GM23338 (cell line): ENCODE measurements around the gene ANKS1B. TPM values are rescaled to one million over a fixed set of nuclear protein-coding genes. Genes with fewer than 3 reads are reported as not detected.

Experiments used
- ATAC-seq: fragments of 200-7000 bp; cut with Tn5 transposase; 3 replicates; pipeline ENCODE4 v1.9.1; 2020
- DNase-seq: peaks from one replicate; pipeline ENCODE4 v3.0.0-alpha.2; 2015; ENCODE audit warnings: low spot score
- H2AFZ ChIP-seq: fragments of 200-600 bp; sonication (generic); 2 replicates; pipeline ENCODE4 v1.8.0; 2016; ENCODE audit warnings: antibody characterized with exemption, mild to moderate bottlenecking, moderate library complexity
- H3F3A ChIP-seq: fragments of 200-600 bp; sonication (generic); replicated peaks from 2 replicates; pipeline ENCODE4 v1.8.0; 2017; ENCODE audit warnings: antibody characterized with exemption, mixed run types, low read depth
- H3K27ac ChIP-seq: fragments of 200-600 bp; sonication (generic); 2 replicates; pipeline ENCODE4 v1.6.1; 2016; ENCODE audit warnings: low read depth
- H3K27me3 ChIP-seq: fragments of 200-600 bp; sonication (generic); 2 replicates; pipeline ENCODE4 v1.8.0; 2016; ENCODE audit warnings: mild to moderate bottlenecking, mixed run types, moderate library complexity; ENCODE audit not compliant: insufficient read depth
- H3K36me3 ChIP-seq: fragments of 200-600 bp; sonication (generic); 2 replicates; pipeline ENCODE4 v1.8.0; 2016; ENCODE audit warnings: mild to moderate bottlenecking; ENCODE audit not compliant: insufficient read depth
- H3K4me1 ChIP-seq: fragments of 200-600 bp; sonication (generic); 2 replicates; pipeline ENCODE4 v1.8.0; 2016; ENCODE audit warnings: mild to moderate bottlenecking, moderate library complexity; ENCODE audit not compliant: insufficient read depth
- H3K4me2 ChIP-seq: fragments of 200-600 bp; sonication (generic); 2 replicates; pipeline ENCODE4 v1.7.1; 2017; ENCODE audit warnings: mixed run types
- H3K4me3 ChIP-seq: fragments of 200-600 bp; sonication (generic); 2 replicates; pipeline ENCODE4 v1.6.1; 2016; ENCODE audit warnings: mixed run types
- H3K79me2 ChIP-seq: fragments of 200-600 bp; sonication (generic); replicated peaks from 2 replicates; pipeline ENCODE4 v1.8.0; 2017; ENCODE audit warnings: mild to moderate bottlenecking; ENCODE audit not compliant: insufficient read depth
- H3K9me2 ChIP-seq: fragments of 200-600 bp; sonication (generic); 2 replicates; pipeline ENCODE4 v1.8.0; 2017; ENCODE audit not compliant: insufficient read depth
- H4K20me1 ChIP-seq: fragments of 200-600 bp; sonication (generic); replicated peaks from 2 replicates; pipeline ENCODE4 v1.8.0; 2017; ENCODE audit warnings: mild to moderate bottlenecking; ENCODE audit not compliant: insufficient read depth
- H3K27ac Mint-ChIP-seq: 2 replicates; pipeline ENCODE4 v1.8.0; 2020; ENCODE audit warnings: inconsistent platforms, mild to moderate bottlenecking, moderate library complexity, mixed read lengths
- H3K27me3 Mint-ChIP-seq: 3 replicates; pipeline ENCODE4 v1.8.0; 2022; ENCODE audit warnings: low read depth, mild to moderate bottlenecking, moderate library complexity, mixed read lengths, inconsistent platforms; ENCODE audit not compliant: insufficient read depth, poor library complexity
- H3K36me3 Mint-ChIP-seq: 3 replicates; pipeline ENCODE4 v1.8.0; 2021; ENCODE audit warnings: low read depth, mild to moderate bottlenecking, inconsistent platforms, moderate library complexity, mixed read lengths
- H3K4me1 Mint-ChIP-seq: 3 replicates; pipeline ENCODE4 v1.8.0; 2020; ENCODE audit warnings: mild to moderate bottlenecking, inconsistent platforms, mixed read lengths
- H3K4me3 Mint-ChIP-seq: 3 replicates; pipeline ENCODE4 v1.8.0; 2021; ENCODE audit warnings: moderate library complexity, mild to moderate bottlenecking, inconsistent platforms, mixed read lengths
- H3K9me3 Mint-ChIP-seq: 3 replicates; pipeline ENCODE4 v1.8.0; 2020; ENCODE audit warnings: moderate library complexity, mild to moderate bottlenecking, inconsistent platforms, mixed read lengths
- CREB1 ChIP-seq: fragments of 250-450 bp; sonication (Bioruptor Pico); IDR thresholded peaks from 2 replicates; pipeline ENCODE4 v1.5.0; 2020; ENCODE audit warnings: low read depth, mild to moderate bottlenecking, moderate library complexity
- EZH2 ChIP-seq: fragments of 200-600 bp; sonication (generic); IDR thresholded peaks from one replicate; pipeline ENCODE4 v1.8.0; 2017; ENCODE audit warnings: antibody characterized with exemption, mild to moderate bottlenecking, low read depth; ENCODE audit not compliant: unreplicated experiment
- EZH2phosphoT487 ChIP-seq: fragments of 200-600 bp; sonication (generic); IDR thresholded peaks from one replicate; pipeline ENCODE4 v1.8.1; 2018; ENCODE audit warnings: antibody characterized with exemption; ENCODE audit not compliant: unreplicated experiment
- JUNB ChIP-seq: IDR thresholded peaks from one replicate; pipeline ENCODE4 v1.6.1; 2016; ENCODE audit warnings: antibody characterized with exemption; ENCODE audit not compliant: unreplicated experiment
- NANOG ChIP-seq: IDR thresholded peaks from 2 replicates; pipeline ENCODE4 v1.6.1; 2016; ENCODE audit warnings: antibody characterized with exemption, borderline replicate concordance
- POLR2AphosphoS5 ChIP-seq: IDR thresholded peaks from 2 replicates; pipeline ENCODE4 v1.6.1; 2016; ENCODE audit warnings: antibody characterized with exemption, low read depth
- STAT1 ChIP-seq: IDR thresholded peaks from one replicate; pipeline ENCODE4 v1.6.1; 2016; ENCODE audit warnings: antibody characterized with exemption; ENCODE audit not compliant: unreplicated experiment
- ZNF114 ChIP-seq: fragments of 250-450 bp; sonication (Bioruptor Pico); IDR thresholded peaks from 2 replicates; pipeline ENCODE4 v1.5.0; 2020; ENCODE audit warnings: mild to moderate bottlenecking, moderate library complexity
- ZNF331 ChIP-seq: fragments of 250-450 bp; sonication (Bioruptor Pico); IDR thresholded peaks from 2 replicates; pipeline ENCODE4 v1.5.0; 2020; ENCODE audit warnings: low read depth, mild to moderate bottlenecking, moderate library complexity
- ZNF462 ChIP-seq: fragments of 250-450 bp; sonication (Bioruptor Pico); IDR thresholded peaks from 2 replicates; pipeline ENCODE4 v1.5.0; 2020; ENCODE audit warnings: mild to moderate bottlenecking, moderate library complexity
- polyA plus RNA-seq: library from polyadenylated mRNA; unstranded; fragments of >200 nt; fragmentation: Nextera tagmentation; extraction: Ambion mirVana; gene quantifications from 2 replicates; pipeline ENCODE4 v1.2.1, GENCODE V29; 2016
- total RNA-seq: library from RNA; depleted of rRNA; stranded (reverse); fragments of >200 nt; shearing (Covaris generic); gene quantifications from 2 replicates; pipeline ENCODE4 v1.2.3, GENCODE V29; 2014
- TF ChIP-seq, protein P1 (sequence below): IDR thresholded peaks from one replicate; pipeline ENCODE4 v1.6.1; 2018; ENCODE audit warnings: antibody characterized with exemption; ENCODE audit not compliant: unreplicated experiment
- TF ChIP-seq, protein P2 (sequence below), 2 experiments: fragments of 200-600 bp in 1 of 2; sonication (generic) in 1 of 2; conservative IDR thresholded peaks; 2 replicates each; pipeline versions ENCODE4 v1.5.1 to v1.6.1; 2016 to 2017; ENCODE audit warnings: antibody characterized with exemption in 2 of 2, low read depth in 2 of 2, mild to moderate bottlenecking in 2 of 2, moderate library complexity in 1 of 2
- TF ChIP-seq, protein P3 (sequence below): IDR thresholded peaks from 2 replicates; pipeline ENCODE4 v1.6.1; 2016; ENCODE audit warnings: antibody characterized with exemption

Gene ANKS1B
- total and polyA plus RNA-seq, 2 experiments from 2014 or later = 4.3 to 5.8 TPM

DNA sequence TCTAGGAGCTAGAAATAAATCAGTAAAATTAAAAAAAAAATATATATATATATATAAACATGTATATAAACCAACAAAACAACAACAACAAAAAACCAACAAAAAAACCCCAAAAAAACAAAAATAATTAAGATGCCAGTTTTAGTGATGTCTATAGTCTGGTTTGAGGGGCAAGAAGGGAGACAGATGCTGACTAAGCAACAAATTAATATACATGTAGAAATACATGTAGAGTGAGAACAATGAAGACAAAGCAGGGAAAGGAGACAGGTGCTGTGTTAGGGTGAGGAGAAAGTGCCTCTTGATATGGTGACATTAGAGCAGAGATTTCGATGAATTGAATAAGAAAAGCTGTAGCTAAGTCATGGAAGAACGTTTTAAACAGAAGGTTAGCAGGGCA lies 861.8 kb downstream of the ANKS1B start:
- Mint-ChIP-seq H3K27me3 (no peaks in the 10 kb centered on the region), H3K4me3 (no peak overlapping the region), H3K27ac (no peak overlapping the region), H3K36me3 (no peaks in the 10 kb centered on the region), H3K9me3 (no peaks in the 10 kb centered on the region), H3K4me1 (no peaks in the 10 kb centered on the region)
- H3K27me3 ChIP-seq = no peaks in the 10 kb centered on the region
- ATAC-seq (no peak), DNase-seq (no peak)
- no peak overlapping the region for H3K4me2 ChIP-seq
- H2AFZ ChIP-seq = no peak overlapping the region
- H3K4me1 ChIP-seq = no peaks in the 10 kb centered on the region
- no peaks in the 10 kb centered on the region for H3K79me2 ChIP-seq
- H3K36me3 ChIP-seq = no peaks in the 10 kb centered on the region
- H3K4me3 ChIP-seq = no peak overlapping the region
- no peaks in the 10 kb centered on the region for H3K9me2 ChIP-seq
- no peaks in the 10 kb centered on the region for H4K20me1 ChIP-seq
- no peak overlapping the region for H3K27ac ChIP-seq
- TF ChIP-seq, protein P1, sequence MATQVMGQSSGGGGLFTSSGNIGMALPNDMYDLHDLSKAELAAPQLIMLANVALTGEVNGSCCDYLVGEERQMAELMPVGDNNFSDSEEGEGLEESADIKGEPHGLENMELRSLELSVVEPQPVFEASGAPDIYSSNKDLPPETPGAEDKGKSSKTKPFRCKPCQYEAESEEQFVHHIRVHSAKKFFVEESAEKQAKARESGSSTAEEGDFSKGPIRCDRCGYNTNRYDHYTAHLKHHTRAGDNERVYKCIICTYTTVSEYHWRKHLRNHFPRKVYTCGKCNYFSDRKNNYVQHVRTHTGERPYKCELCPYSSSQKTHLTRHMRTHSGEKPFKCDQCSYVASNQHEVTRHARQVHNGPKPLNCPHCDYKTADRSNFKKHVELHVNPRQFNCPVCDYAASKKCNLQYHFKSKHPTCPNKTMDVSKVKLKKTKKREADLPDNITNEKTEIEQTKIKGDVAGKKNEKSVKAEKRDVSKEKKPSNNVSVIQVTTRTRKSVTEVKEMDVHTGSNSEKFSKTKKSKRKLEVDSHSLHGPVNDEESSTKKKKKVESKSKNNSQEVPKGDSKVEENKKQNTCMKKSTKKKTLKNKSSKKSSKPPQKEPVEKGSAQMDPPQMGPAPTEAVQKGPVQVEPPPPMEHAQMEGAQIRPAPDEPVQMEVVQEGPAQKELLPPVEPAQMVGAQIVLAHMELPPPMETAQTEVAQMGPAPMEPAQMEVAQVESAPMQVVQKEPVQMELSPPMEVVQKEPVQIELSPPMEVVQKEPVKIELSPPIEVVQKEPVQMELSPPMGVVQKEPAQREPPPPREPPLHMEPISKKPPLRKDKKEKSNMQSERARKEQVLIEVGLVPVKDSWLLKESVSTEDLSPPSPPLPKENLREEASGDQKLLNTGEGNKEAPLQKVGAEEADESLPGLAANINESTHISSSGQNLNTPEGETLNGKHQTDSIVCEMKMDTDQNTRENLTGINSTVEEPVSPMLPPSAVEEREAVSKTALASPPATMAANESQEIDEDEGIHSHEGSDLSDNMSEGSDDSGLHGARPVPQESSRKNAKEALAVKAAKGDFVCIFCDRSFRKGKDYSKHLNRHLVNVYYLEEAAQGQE = no peak
- TF ChIP-seq EZH2phosphoT487 (no peak), STAT1 (no peak), ZNF114 (CRISPR knock-in tag) (no peak), CREB1 (CRISPR knock-in tag) (no peak), ZNF331 (CRISPR knock-in tag) (no peak), EZH2 (no peak), ZNF462 (CRISPR knock-in tag) (no peak), NANOG (no peak), JUNB (no peak), POLR2AphosphoS5 (no peak)
- TF ChIP-seq, protein P2, sequence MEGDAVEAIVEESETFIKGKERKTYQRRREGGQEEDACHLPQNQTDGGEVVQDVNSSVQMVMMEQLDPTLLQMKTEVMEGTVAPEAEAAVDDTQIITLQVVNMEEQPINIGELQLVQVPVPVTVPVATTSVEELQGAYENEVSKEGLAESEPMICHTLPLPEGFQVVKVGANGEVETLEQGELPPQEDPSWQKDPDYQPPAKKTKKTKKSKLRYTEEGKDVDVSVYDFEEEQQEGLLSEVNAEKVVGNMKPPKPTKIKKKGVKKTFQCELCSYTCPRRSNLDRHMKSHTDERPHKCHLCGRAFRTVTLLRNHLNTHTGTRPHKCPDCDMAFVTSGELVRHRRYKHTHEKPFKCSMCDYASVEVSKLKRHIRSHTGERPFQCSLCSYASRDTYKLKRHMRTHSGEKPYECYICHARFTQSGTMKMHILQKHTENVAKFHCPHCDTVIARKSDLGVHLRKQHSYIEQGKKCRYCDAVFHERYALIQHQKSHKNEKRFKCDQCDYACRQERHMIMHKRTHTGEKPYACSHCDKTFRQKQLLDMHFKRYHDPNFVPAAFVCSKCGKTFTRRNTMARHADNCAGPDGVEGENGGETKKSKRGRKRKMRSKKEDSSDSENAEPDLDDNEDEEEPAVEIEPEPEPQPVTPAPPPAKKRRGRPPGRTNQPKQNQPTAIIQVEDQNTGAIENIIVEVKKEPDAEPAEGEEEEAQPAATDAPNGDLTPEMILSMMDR (conservative IDR thresholded peaks at IDR 0.05; ENCODE audit: low read depth in 2 of 2) = no peak
- TF ChIP-seq, protein P3, sequence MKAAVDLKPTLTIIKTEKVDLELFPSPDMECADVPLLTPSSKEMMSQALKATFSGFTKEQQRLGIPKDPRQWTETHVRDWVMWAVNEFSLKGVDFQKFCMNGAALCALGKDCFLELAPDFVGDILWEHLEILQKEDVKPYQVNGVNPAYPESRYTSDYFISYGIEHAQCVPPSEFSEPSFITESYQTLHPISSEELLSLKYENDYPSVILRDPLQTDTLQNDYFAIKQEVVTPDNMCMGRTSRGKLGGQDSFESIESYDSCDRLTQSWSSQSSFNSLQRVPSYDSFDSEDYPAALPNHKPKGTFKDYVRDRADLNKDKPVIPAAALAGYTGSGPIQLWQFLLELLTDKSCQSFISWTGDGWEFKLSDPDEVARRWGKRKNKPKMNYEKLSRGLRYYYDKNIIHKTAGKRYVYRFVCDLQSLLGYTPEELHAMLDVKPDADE = no peak
- H3F3A ChIP-seq = no peaks in the 10 kb centered on the region
